SU-DHL-6 (cell line): ENCODE results near the gene KCNH1.

ENCODE experiments used
- H2AFZ ChIP-seq: fragments of 200-600 bp; sonication (generic); 2 replicates; pipeline ENCODE4 v1.6.1; 2014; ENCODE audit warnings: low read depth, mild to moderate bottlenecking, moderate library complexity, mixed read lengths, antibody characterized with exemption, low read length; ENCODE audit not compliant: severe bottlenecking
- H3F3A ChIP-seq: fragments of 200-600 bp; shearing (Covaris generic); 2 replicates; pipeline ENCODE4 v1.6.0; 2016; ENCODE audit warnings: antibody characterized with exemption, mild to moderate bottlenecking; ENCODE audit not compliant: insufficient read depth
- H3K27ac ChIP-seq: fragments of 200-600 bp; sonication (generic); 2 replicates; pipeline ENCODE4 v1.5.1; 2016; ENCODE audit warnings: low read depth, mild to moderate bottlenecking, low read length, moderate library complexity, mixed read lengths
- H3K27me3 ChIP-seq: fragments of 200-600 bp; sonication (generic), shearing (Covaris generic); 2 replicates; pipeline ENCODE4 v1.6.0; 2014; ENCODE audit warnings: mild to moderate bottlenecking, low read length
- H3K36me3 ChIP-seq: fragments of 200-600 bp; sonication (generic); 2 replicates; pipeline ENCODE4 v1.6.1; 2014; ENCODE audit warnings: mild to moderate bottlenecking, low read length, mixed read lengths
- H3K4me2 ChIP-seq: fragments of 300-600, 200-600 bp; shearing (Covaris generic), sonication (generic); 2 replicates; pipeline ENCODE4 v1.6.0; 2014; ENCODE audit warnings: low read length, low read depth, mild to moderate bottlenecking; ENCODE audit not compliant: poor library complexity, severe bottlenecking
- H3K4me3 ChIP-seq: fragments of 200-600 bp; sonication (generic); 2 replicates; pipeline ENCODE4 v1.5.1; 2014; ENCODE audit warnings: antibody characterized with exemption, low read length, mild to moderate bottlenecking, mixed read lengths; ENCODE audit not compliant: insufficient read depth, poor library complexity, severe bottlenecking
- H3K79me2 ChIP-seq: fragments of 200-600 bp; sonication (generic); 2 replicates; pipeline ENCODE4 v1.6.1; 2014; ENCODE audit warnings: mild to moderate bottlenecking, low read length, moderate library complexity; ENCODE audit not compliant: insufficient read depth
- H3K9ac ChIP-seq: fragments of 200-600 bp; sonication (generic); 2 replicates; pipeline ENCODE4 v1.7.0; 2014; ENCODE audit warnings: mild to moderate bottlenecking, low read length
- H3K9me2 ChIP-seq: fragments of 200-600 bp; sonication (generic); replicated peaks from 2 replicates; pipeline ENCODE4 v1.6.1; 2014; ENCODE audit warnings: low read length; ENCODE audit not compliant: insufficient read depth
- H3K9me3 ChIP-seq: fragments of 200-600 bp; sonication (generic); 2 replicates; pipeline ENCODE4 v1.6.1; 2014; ENCODE audit warnings: low read length, mixed read lengths; ENCODE audit not compliant: insufficient read depth
- H4K20me1 ChIP-seq: fragments of 200-600 bp; sonication (generic); 2 replicates; pipeline ENCODE4 v1.6.1; 2014; ENCODE audit warnings: low read depth, mild to moderate bottlenecking, antibody characterized with exemption, low read length, moderate library complexity, mixed read lengths
- CTCF ChIP-seq: fragments of 200-600 bp; sonication (generic); IDR thresholded peaks from one replicate; pipeline ENCODE4 v1.5.1; 2017; ENCODE audit warnings: antibody characterized with exemption, mild to moderate bottlenecking, low read length, moderate library complexity; ENCODE audit not compliant: insufficient read depth, poor library complexity, severe bottlenecking
- EZH2phosphoT487 ChIP-seq: fragments of 200-600 bp; sonication (generic), shearing (Covaris generic); conservative IDR thresholded peaks from 2 replicates; pipeline ENCODE4 v1.6.1; 2018; ENCODE audit warnings: mild to moderate bottlenecking, antibody characterized with exemption, low read length, moderate library complexity, mixed read lengths

Gene KCNH1

GRCh38 chr1:210684466-210685294, 449.3 kb downstream of the KCNH1 start:
- TF ChIP-seq CTCF: no peak
- TF ChIP-seq EZH2phosphoT487: no peak

GRCh38 chr1:210683403-210684047, 450.4 kb downstream of the KCNH1 start:
- TF ChIP-seq CTCF (no peak), EZH2phosphoT487 (no peak)
- Histone ChIP-seq H3K4me3 (no peak overlapping the region), H3F3A (no peaks in the 10 kb centered on the region), H3K36me3 (no peaks in the 10 kb centered on the region), H3K9ac (no peak overlapping the region), H3K79me2 (no peaks in the 10 kb centered on the region), H3K9me2 (no peaks in the 10 kb centered on the region), H4K20me1 (no peaks in the 10 kb centered on the region), H3K27ac (no peak overlapping the region), H2AFZ (no peak overlapping the region), H3K9me3 (no peaks in the 10 kb centered on the region), H3K4me2 (no peak overlapping the region), H3K27me3 (no peaks in the 10 kb centered on the region)

More at GRCh38 chr1:210684466-210685294, 449.3 kb downstream of the KCNH1 start:
- no peaks in the 10 kb centered on the region for H3K36me3 ChIP-seq
- no peak overlapping the region for H3K4me2 ChIP-seq
- no peaks in the 10 kb centered on the region for H3F3A ChIP-seq
- no peak overlapping the region for H3K9ac ChIP-seq
- no peaks in the 10 kb centered on the region for H4K20me1 ChIP-seq
- no peaks in the 10 kb centered on the region for H3K27me3 ChIP-seq
- H2AFZ ChIP-seq: no peak overlapping the region
- no peaks in the 10 kb centered on the region for H3K9me2 ChIP-seq
- H3K9me3 ChIP-seq: no peaks in the 10 kb centered on the region
- H3K4me3 ChIP-seq: no peak overlapping the region
- no peaks in the 10 kb centered on the region for H3K79me2 ChIP-seq
- H3K27ac ChIP-seq: no peak overlapping the region

GRCh38 chr1:210681158-210681557, 452.8 kb downstream of the KCNH1 start:
- no peaks in the 10 kb centered on the region for H3K9me3 ChIP-seq
- no peaks in the 10 kb centered on the region for H3K9me2 ChIP-seq
- no peak overlapping the region for H2AFZ ChIP-seq
- no peak overlapping the region for H3K4me2 ChIP-seq
- no peak overlapping the region for H3K27ac ChIP-seq
- H3K9ac ChIP-seq: no peak overlapping the region
- H3K27me3 ChIP-seq: no peaks in the 10 kb centered on the region
- H3K4me3 ChIP-seq: no peak overlapping the region
- TF ChIP-seq CTCF (no peak), EZH2phosphoT487 (no peak)
- no peaks in the 10 kb centered on the region for H4K20me1 ChIP-seq
- H3K36me3 ChIP-seq: no peaks in the 10 kb centered on the region
- H3F3A ChIP-seq: no peaks in the 10 kb centered on the region
- no peaks in the 10 kb centered on the region for H3K79me2 ChIP-seq
